ENCODE results near the gene VIPR1.

VIPR1 gene

GRCh38 chr3:42582474-42583070 is 80.1 kb downstream of the VIPR1 start:
- DNase-seq = no peak

All from NCI-H2107 (cell line).